ENCODE data around the gene RRP1B. TPM values are rescaled to one million over a fixed set of nuclear protein-coding genes. Genes with fewer than 3 reads are reported as not detected.

The RRP1B gene
- total RNA-seq, 1 donor from 2014 or later: 70.4 TPM

GRCh38 chr21:43740497-43741156 is 81.3 kb downstream of the RRP1B start:
- H3K36me3 Mint-ChIP-seq (ENCODE audit: low read depth): peaks cover 2% of the 10 kb centered on the region
- H3K27me3 Mint-ChIP-seq (ENCODE audit: low read depth): no peaks in the 10 kb centered on the region
- H3K9me3 Mint-ChIP-seq: no peaks in the 10 kb centered on the region
- H3K4me1 Mint-ChIP-seq: peaks cover 9% of the 10 kb centered on the region
- peak; percentile 32 for DNase-seq (ENCODE audit: low read depth, low spot score)
- H3K4me3 Mint-ChIP-seq: peak overlapping the region; percentile 51
- no peak for TF ChIP-seq CTCF (conservative IDR thresholded peaks at IDR 0.05)
- peak overlapping the region; percentile 94 for H3K27ac Mint-ChIP-seq (ENCODE audit: unreplicated experiment)

DNA sequence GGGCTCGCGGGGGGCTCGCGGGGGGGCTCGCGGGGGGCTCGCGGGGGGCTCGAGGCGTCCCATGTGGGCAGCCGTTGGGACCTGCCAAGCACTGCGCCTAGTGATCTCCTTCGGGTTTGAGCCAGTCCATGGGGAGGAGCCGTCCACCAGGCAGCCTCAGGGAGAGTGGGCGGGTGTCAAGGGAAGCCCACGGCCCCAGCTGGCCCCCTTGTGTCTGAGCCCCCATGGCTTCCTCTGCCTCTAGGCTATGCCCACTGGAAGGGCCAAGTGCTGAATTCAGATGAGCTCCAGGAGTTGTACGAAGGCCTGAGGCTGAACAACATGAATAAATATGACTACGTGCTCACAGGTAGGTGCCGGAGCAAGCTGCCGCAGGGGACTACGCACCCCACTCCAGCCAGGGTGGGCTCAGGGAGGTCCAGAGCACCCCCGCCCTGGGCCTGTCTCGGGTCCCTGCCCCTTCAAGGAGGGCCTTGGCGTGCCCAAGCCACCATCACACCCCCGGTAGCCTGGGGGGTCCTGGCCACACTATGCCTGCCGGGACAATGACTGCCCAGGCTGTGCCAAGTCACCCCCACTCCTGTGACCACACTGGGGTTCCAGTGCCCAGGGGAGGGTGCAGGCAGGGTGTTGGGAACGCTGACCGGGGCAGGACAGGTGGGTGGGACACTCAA is 82.2 kb downstream of the RRP1B start:
- no peak for TF ChIP-seq CTCF (conservative IDR thresholded peaks at IDR 0.05)
- DNase-seq (ENCODE audit: low read depth, low spot score): no peak
- H3K4me3 Mint-ChIP-seq: no peak overlapping the region
- H3K4me1 Mint-ChIP-seq: peaks cover 9% of the 10 kb centered on the region
- no peaks in the 10 kb centered on the region for H3K27me3 Mint-ChIP-seq (ENCODE audit: low read depth)
- H3K36me3 Mint-ChIP-seq (ENCODE audit: low read depth): peaks cover 2% of the 10 kb centered on the region
- H3K9me3 Mint-ChIP-seq: no peaks in the 10 kb centered on the region
- H3K27ac Mint-ChIP-seq (ENCODE audit: unreplicated experiment): no peak overlapping the region

- H3K27ac Mint-ChIP-seq (ENCODE audit: unreplicated experiment): no peak overlapping the region
Observed at GRCh38 chr21:43743947-43744346, 84.6 kb downstream of the RRP1B start.

GRCh38 chr21:43744725-43745124 is 85.4 kb downstream of the RRP1B start:
- peaks cover 2% of the 10 kb centered on the region for H3K36me3 Mint-ChIP-seq (ENCODE audit: low read depth)
- H3K27ac Mint-ChIP-seq (ENCODE audit: unreplicated experiment): peak overlapping the region; percentile 72
- H3K4me3 Mint-ChIP-seq: no peak overlapping the region
- DNase-seq (ENCODE audit: low read depth, low spot score): no peak
- peaks cover 9% of the 10 kb centered on the region for H3K4me1 Mint-ChIP-seq
- H3K27me3 Mint-ChIP-seq (ENCODE audit: low read depth): no peaks in the 10 kb centered on the region
- no peaks in the 10 kb centered on the region for H3K9me3 Mint-ChIP-seq
- no peak for TF ChIP-seq CTCF (conservative IDR thresholded peaks at IDR 0.05)

More at GRCh38 chr21:43743947-43744346, 84.6 kb downstream of the RRP1B start:
- no peaks in the 10 kb centered on the region for H3K27me3 Mint-ChIP-seq (ENCODE audit: low read depth)
- no peak overlapping the region for H3K4me3 Mint-ChIP-seq
- H3K4me1 Mint-ChIP-seq: peaks cover 9% of the 10 kb centered on the region
- no peak for DNase-seq (ENCODE audit: low read depth, low spot score)
- no peak for TF ChIP-seq CTCF (conservative IDR thresholded peaks at IDR 0.05)
- peaks cover 2% of the 10 kb centered on the region for H3K36me3 Mint-ChIP-seq (ENCODE audit: low read depth)
- no peaks in the 10 kb centered on the region for H3K9me3 Mint-ChIP-seq

Small RNAs within 50 kb of the gene (microRNA-seq; reads per million reads assigned to microRNA genes)
- not detected for gene MIR6070

Other genes starting within 250 kb of the RRP1B start
- 1.7 and 1.8 TPM in 2 replicates for gene SIK1, start 232.4 kb upstream of the RRP1B start, total RNA-seq
- 2.3 and 2.5 TPM in 2 replicates for gene HSF2BP, start 72 bp upstream of the RRP1B start, total RNA-seq
- 59.3 and 67.3 TPM in 2 replicates for gene PDXK, start 59.6 kb downstream of the RRP1B start, total RNA-seq
- 37.1 and 40.9 TPM in 2 replicates for gene CSTB, start 116.7 kb downstream of the RRP1B start, total RNA-seq
- 49.0 and 49.4 TPM in 2 replicates for gene RRP1, start 130.0 kb downstream of the RRP1B start, total RNA-seq
- gene AGPAT3, start 205.7 kb downstream of the RRP1B start, total RNA-seq: 37.3 and 40.3 TPM in 2 replicates